Daoy (cell line): Measurements from ENCODE around the gene FOXO1. TPM values are rescaled to one million over a fixed set of nuclear protein-coding genes. Genes with fewer than 3 reads are reported as not detected.
"Not testable (repeated sequence)": the region's sequence is repeated elsewhere in the genome, so short reads cannot be mapped to it uniquely, and the experiment has no call there.

ENCODE experiments used
- DNase-seq: peaks from one replicate; pipeline ENCODE4 v3.0.0-alpha.2; 2015; ENCODE audit warnings: low read depth
- total RNA-seq: library from RNA; depleted of rRNA; stranded (reverse); fragments of >200 nt; shearing (Covaris generic); gene quantifications from 2 replicates; pipeline ENCODE4 v1.2.3, GENCODE V29; 2014; rRNA removed

FOXO1 gene
- total RNA-seq = 3.8 and 5.0 TPM in 2 replicates

GRCh38 chr13:40666045-40666932 is at the start of gene FOXO1:
FOXO1 (minus strand) TSS chr13:40666641; CDS start chr13:40666212, 429 bp downstream.
- DNase-seq = peak; percentile 90

DNA sequence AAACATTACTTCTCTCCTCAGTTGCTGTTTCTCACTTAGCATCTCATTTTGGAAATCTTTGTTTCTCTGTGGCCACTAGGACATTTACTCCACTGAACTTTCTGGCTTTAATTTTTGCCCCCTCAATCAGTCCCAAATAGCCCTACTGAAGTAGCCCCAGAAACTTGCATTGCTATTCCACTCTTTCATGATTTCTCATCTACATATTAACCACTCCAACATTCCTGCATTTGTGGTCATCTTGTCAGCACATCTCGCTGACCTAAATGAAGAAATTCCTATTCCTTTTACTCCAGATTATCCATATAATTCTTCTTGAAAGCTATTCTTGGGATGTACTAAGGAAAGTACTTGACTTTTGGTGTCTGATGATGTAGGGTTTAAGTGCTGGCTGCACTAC is 48.0 kb upstream of the FOXO1 start:
- not testable (repeated sequence) for DNase-seq

- no peak for DNase-seq
These were observed 40.0 kb upstream of the FOXO1 start for GRCh38 chr13:40706439-40706838.

DNA sequence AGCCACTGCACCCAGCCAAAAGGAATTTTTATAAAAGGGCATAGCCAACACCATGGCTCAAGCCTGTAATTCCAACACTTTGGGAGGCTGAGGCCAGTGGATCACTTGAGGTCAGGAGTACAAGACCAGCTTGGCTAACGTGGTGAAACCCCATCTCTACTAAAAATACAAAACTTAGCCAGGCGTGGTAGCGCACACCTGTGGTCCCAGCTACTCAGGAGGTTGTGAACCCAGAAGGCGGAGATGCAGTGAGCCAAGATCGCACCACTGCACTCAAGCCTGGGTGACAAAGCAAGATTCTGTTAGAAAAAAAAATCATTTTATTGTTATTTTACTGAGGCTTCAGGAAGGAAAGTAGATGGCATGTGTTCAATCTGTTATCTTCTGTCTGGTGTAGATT is 31.3 kb upstream of the FOXO1 start:
- no peak for DNase-seq

DNA sequence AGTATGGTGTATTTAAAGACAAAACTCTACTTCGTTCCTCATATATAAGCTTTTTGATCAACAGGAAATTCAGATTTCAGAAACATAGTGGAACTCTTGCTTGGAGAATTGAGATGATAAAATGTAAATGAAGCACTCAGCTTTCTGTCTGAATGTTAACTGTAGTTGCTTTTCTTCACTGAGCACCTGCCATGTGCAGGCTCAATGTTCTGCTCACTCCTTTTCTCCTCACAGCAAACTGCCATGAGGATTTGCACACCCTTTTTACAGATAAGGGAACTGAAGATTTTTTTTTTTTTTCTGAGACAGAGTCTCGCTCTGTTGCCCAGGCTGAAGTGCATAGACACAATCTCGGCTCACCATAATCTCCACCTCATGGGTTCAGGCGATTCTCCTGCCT is 28.0 kb upstream of the FOXO1 start:
- DNase-seq = no peak

- no peak for DNase-seq
These were observed 26.5 kb upstream of the FOXO1 start for GRCh38 chr13:40692946-40693345.

GRCh38 chr13:40688781-40689180 is 22.3 kb upstream of the FOXO1 start:
- no peak for DNase-seq

DNA sequence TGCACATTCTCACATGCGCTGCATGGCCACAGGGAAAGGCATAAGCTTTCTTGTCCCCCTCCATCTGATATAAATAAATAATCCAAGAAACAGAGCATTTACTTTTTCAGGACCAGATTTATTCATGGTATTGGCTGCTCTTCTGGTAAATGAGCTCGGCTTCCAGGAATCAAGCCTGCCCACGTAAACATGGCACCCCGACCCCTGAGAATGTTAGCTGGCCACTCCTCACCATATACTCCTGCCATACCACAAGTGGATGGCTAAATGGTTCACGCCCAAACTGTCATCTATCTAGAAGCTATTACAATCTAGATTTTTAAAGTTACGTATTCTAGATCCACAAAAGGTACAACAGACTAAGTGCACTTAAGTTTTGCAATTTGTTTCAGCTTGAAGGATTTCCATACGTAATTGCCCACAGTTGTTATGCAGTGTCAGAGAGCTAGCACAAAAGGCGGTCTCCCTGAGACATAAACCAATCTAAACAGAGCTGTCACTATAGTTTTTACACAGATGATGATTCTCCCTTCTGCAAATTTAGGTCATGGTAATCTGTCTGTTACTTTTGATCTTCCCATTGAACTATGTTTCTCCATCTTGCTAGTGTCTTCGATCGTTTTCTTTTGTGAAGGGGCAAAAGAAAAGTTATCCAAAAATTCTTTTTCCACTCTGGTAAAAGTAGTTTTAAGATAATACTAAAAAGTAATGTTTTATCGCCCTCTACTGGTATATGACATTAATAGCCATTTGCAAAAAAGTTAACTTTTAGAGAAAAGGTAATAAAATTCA is 16.2 kb upstream of the FOXO1 start:
- DNase-seq = no peak

DNA sequence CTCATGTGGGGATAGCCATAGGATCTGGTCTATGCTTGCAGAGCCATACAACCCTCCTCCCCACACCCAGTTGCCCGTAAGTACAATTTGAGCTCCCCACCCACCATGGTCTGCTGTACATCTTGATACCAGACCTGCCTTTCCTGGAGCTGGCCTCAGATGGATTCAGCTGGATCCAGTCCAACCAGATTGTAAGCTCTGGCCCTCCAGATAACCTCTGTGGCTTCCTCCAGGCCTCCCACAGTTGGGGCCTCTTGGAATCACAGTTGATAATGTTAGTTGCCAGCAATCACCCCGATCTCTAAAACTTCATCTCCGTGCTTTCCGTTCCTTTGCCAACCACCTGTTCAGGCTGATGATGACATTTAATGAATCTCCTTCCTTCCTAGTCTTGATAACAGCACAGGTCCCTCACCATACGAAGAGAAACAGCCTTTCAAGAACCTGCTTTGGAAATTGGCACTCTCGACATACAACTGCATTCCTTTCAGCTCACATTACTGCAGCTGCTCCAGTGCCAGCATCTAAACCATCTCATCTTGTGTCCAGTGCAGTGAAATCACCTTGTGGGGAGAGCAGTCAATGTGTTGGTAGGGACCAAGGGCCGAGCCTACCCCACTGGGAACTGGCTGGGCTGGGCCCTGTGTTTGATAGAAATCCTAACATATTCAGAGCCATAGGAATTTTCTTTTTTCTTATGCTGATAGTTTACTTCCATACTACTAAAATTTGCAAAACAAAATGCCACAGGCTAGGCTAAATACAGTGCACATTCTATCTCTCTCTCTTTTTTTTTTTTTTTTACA is 15.1 kb upstream of the FOXO1 start:
- no peak for DNase-seq

- no peak for DNase-seq
These were observed 14.3 kb upstream of the FOXO1 start for GRCh38 chr13:40680659-40681323.

GRCh38 chr13:40679480-40679985 is 13.1 kb upstream of the FOXO1 start:
- DNase-seq = no peak

- DNase-seq = no peak
These were observed 10.6 kb upstream of the FOXO1 start for GRCh38 chr13:40677064-40677463.

- DNase-seq = no peak
These were observed 9.6 kb upstream of the FOXO1 start for GRCh38 chr13:40676007-40676406.

DNA sequence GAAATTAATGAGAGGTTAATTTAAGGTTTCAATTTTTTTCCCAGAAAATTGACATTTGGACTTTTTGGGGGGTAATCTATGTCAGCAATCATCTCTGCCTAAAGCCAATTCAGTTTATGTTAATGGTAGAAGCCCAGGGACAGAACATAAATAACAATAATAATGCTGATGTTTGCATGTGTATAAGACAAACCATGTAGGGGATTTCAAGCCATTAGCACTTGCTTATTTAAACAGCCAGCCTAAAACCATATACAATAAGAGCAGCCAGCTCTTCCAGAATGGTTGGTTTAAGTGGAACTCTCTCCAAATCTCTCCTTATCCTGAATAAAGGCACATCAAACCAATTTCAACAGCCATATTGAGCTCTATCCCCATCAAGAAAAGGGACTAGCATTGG is 7.0 kb upstream of the FOXO1 start:
- DNase-seq = no peak

DNA sequence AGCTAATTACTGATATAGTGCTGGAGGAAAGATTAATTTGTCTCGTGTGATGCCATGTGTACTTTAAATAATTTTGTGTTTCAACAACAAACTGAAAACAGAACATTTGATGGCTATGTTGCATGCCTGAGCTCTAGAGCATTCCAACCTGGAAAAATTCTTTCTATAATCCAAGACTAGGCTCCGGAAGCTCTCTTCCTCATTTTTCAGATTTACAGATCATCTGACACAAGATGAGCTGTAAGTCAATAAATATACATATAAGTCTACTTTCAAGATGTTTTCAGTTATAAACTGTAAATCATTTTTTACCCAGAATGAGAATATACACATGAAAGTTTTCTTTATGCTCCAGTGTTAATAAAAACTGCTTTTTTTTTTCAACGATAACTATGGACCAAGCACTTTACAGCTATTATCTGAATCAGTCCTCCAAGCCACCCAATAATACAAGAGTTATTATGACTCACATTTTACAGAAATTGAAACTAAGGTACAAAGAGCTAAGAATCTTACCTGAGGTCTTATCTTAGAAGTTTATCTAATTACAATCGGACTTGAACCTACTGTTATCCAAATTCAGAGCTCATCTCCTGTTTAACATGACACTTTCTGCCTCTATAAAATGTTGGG is 6.4 kb upstream of the FOXO1 start:
- no peak for DNase-seq

- DNase-seq = peak; percentile 80
These were observed 5.7 kb upstream of the FOXO1 start for GRCh38 chr13:40671956-40672764.

DNA sequence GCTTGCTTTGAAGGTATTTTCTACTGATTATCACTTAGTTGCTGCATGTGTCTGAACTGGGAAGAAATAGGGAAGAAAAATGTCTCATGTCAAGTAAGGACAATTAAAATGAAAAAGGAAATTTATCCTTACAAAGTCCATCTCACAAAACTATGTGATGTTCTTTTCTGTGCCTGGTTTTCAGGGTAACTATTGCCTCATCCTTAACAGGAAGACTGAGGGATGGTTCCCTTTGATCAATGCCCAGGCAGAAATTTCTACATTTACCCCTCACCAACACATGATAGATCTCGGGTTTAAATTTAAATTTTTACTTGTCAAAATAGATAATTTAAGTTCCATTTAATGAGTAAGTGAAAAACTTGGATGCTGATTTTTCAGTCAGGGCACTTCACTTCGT is 3.9 kb upstream of the FOXO1 start:
- no peak for DNase-seq

GRCh38 chr13:40668335-40668734 is 1.9 kb upstream of the FOXO1 start:
- peak; percentile 18 for DNase-seq

DNA sequence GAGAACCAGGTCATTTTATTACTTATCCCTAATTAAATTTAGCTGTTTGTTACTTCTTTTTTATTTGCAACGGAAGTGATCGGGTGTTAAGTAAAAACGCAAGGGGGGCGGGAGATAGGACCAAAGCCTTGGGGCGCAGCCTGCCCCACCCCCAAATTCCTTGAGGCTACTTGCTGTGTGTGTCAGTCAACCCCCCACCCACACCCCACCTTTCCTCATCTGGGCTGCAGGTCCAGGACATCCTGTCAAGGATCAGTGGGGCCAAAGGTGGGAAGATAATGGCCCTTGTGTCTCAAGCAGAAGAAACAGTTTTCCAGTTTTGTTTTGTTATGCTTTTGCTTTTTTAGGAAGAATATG is 1.2 kb upstream of the FOXO1 start:
- DNase-seq = no peak
